WTC11 (cell line): ENCODE measurements around the gene FBXL13.

ENCODE experiments used
- NR2C2 ChIP-seq: sonication (generic); formaldehyde crosslinking; IDR thresholded peaks from 2 replicates; pipeline ENCODE4 v1.8.0; 2022; ENCODE audit warnings: mild to moderate bottlenecking, missing genetic modification reagents
- ZNF423 ChIP-seq: fragments of 250-450 bp; sonication (Bioruptor Pico); IDR thresholded peaks from 2 replicates; pipeline ENCODE4 v2.1.2; 2022; ENCODE audit warnings: mild to moderate bottlenecking, moderate library complexity
- ZNF671 ChIP-seq: fragments of 250-450 bp; sonication (Bioruptor Pico); IDR thresholded peaks from 2 replicates; pipeline ENCODE4 v1.8.0; 2021; ENCODE audit warnings: mild to moderate bottlenecking

DNA sequence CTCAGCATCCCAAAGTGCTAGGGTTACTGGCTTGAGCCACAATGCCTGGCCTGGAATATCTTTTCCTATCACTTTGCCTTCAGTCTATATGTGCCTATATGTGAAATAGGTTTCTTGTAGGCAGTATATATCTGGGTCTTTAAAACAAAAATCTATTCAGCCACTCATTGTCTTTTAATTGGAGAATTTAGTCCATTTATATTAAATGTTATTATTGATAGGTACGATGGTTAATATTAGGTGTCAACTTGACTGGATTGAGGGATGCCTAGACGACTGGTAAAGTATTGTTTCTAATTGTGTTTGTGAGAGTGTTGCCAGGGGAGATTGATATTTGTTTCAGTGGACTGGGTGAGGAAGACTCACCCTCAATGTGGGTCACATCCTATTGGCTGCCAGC is 73.4 kb downstream of the FBXL13 start:
- no peak for TF ChIP-seq ZNF423 (CRISPR knock-in tag)
- no peak for TF ChIP-seq NR2C2 (CRISPR knock-in tag)
- TF ChIP-seq ZNF671 (CRISPR knock-in tag): no peak
